Measurements from ENCODE around the gene GSTM5.

DNA sequence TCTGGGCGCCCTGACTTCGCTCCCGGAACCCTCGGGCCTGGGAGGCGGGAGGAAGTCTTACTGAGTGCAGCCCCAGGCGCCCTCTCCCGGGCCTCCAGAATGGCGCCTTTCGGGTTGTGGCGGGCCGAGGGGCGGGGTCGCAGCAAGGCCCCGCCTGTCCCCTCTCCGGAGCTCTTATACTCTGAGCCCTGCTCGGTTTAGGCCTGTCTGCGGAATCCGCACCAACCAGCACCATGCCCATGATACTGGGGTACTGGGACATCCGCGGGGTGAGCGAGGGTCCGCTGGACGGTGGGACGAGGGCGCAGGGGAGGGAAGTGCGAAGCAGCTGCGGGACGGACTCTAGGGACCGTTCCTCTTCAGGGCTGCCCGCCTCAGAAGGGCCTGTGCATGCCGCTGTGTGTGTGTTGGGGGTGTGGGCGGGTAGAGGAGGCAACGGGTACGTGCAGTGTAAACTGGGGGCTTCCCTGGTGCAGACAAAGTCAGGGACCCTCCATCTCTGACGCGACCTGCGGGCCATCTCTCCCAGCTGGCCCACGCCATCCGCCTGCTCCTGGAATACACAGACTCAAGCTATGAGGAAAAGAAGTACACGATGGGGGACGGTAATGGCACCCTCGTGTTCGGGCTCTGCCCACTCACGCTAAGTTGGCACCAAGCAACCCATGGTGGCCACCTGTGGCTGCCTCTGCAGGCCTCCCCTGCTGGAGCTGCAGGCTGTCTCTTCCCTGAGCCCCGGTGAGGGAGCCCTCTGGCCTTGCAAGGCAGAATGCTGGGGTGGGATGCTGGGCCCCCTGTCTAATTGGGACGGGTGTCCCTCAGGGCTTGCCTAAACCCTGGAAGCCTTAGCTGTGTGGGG, 24.2 kb upstream of the GSTM5 start, which contains the start of gene GSTM1:
- TF ChIP-seq, protein P1, sequence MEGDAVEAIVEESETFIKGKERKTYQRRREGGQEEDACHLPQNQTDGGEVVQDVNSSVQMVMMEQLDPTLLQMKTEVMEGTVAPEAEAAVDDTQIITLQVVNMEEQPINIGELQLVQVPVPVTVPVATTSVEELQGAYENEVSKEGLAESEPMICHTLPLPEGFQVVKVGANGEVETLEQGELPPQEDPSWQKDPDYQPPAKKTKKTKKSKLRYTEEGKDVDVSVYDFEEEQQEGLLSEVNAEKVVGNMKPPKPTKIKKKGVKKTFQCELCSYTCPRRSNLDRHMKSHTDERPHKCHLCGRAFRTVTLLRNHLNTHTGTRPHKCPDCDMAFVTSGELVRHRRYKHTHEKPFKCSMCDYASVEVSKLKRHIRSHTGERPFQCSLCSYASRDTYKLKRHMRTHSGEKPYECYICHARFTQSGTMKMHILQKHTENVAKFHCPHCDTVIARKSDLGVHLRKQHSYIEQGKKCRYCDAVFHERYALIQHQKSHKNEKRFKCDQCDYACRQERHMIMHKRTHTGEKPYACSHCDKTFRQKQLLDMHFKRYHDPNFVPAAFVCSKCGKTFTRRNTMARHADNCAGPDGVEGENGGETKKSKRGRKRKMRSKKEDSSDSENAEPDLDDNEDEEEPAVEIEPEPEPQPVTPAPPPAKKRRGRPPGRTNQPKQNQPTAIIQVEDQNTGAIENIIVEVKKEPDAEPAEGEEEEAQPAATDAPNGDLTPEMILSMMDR (IDR thresholded peaks at IDR 0.05; ENCODE audit: low read length) = peak; percentile 21; the same call in 1 of the 2 replicates
- TF ChIP-seq EZH2 (IDR thresholded peaks at IDR 0.05; ENCODE audit: borderline replicate concordance, low read length) = no peak

Data from OCI-LY1 (cell line).